H9 (cell line): ENCODE measurements around the gene GABBR2. TPM values are rescaled to one million over a fixed set of nuclear protein-coding genes. Genes with fewer than 3 reads are reported as not detected.

Source experiments
- DNase-seq: peaks from one replicate; pipeline ENCODE4 v3.0.0-alpha.2; 2017
- H2AFZ ChIP-seq: one replicate; pipeline ENCODE4 v1.6.1; 2013; ENCODE audit warnings: mild to moderate bottlenecking, low read length, control low read depth, moderate library complexity
- H2AK5ac ChIP-seq: 2 replicates; pipeline ENCODE4 v1.6.1; 2013; ENCODE audit warnings: low read length, control low read depth, mixed read lengths; ENCODE audit not compliant: insufficient read length
- H2BK120ac ChIP-seq: one replicate; pipeline ENCODE4 v1.6.1; 2013; ENCODE audit warnings: low read depth, mild to moderate bottlenecking, low read length, control low read depth, inconsistent platforms; ENCODE audit not compliant: poor library complexity, severe bottlenecking
- H2BK12ac ChIP-seq: 2 replicates; pipeline ENCODE4 v1.6.1; 2013; ENCODE audit warnings: low read length, control low read depth, mixed read lengths, low read depth; ENCODE audit not compliant: insufficient read length
- H2BK15ac ChIP-seq: 2 replicates; pipeline ENCODE4 v1.6.1; 2013; ENCODE audit warnings: low read depth, low read length, control low read depth
- H2BK20ac ChIP-seq: one replicate; pipeline ENCODE4 v1.6.1; 2013; ENCODE audit warnings: low read depth, mild to moderate bottlenecking, low read length, control low read depth, inconsistent platforms; ENCODE audit not compliant: poor library complexity, severe bottlenecking
- H2BK5ac ChIP-seq: 2 replicates; pipeline ENCODE4 v1.6.1; 2013; ENCODE audit warnings: low read length, control low read depth, mixed read lengths; ENCODE audit not compliant: insufficient read length
- H3K14ac ChIP-seq: 2 replicates; pipeline ENCODE4 v1.6.1; 2013; ENCODE audit warnings: low read length, control low read depth; ENCODE audit not compliant: insufficient read depth
- H3K18ac ChIP-seq: 2 replicates; pipeline ENCODE4 v1.6.1; 2013; ENCODE audit warnings: low read depth, mild to moderate bottlenecking, mixed read lengths, low read length, control low read depth; ENCODE audit not compliant: insufficient read length
- H3K23ac ChIP-seq: 2 replicates; pipeline ENCODE4 v1.6.1; 2013; ENCODE audit warnings: low read length, control low read depth, mixed read lengths, low read depth; ENCODE audit not compliant: insufficient read length
- H3K23me2 ChIP-seq: 2 replicates; pipeline ENCODE4 v1.6.1; 2013; ENCODE audit warnings: low read depth, mild to moderate bottlenecking, mixed read lengths, low read length, control low read depth; ENCODE audit not compliant: insufficient read length, poor library complexity, severe bottlenecking
- H3K27ac ChIP-seq: 2 replicates; pipeline ENCODE4 v1.5.1; 2013; ENCODE audit warnings: low read length, control low read depth, mixed read lengths, low read depth; ENCODE audit not compliant: insufficient read length
- H3K27me3 ChIP-seq: 2 replicates; pipeline ENCODE4 v1.6.1; 2013; ENCODE audit warnings: low read length, control low read depth, inconsistent platforms; ENCODE audit not compliant: insufficient read depth
- H3K4ac ChIP-seq: 2 replicates; pipeline ENCODE4 v1.6.1; 2013; ENCODE audit warnings: low read depth, mild to moderate bottlenecking, control low read depth, inconsistent platforms, low read length, moderate library complexity
- H3K4me1 ChIP-seq: 2 replicates; pipeline ENCODE4 v1.6.1; 2013; ENCODE audit warnings: low read length, control low read depth, inconsistent platforms; ENCODE audit not compliant: insufficient read depth
- H3K4me2 ChIP-seq: 2 replicates; pipeline ENCODE4 v1.6.1; 2013; ENCODE audit warnings: low read length, control low read depth, mixed read lengths; ENCODE audit not compliant: insufficient read length, insufficient read depth
- H3K56ac ChIP-seq: 2 replicates; pipeline ENCODE4 v1.6.1; 2013; ENCODE audit warnings: low read depth, mild to moderate bottlenecking, mixed read lengths, low read length, control low read depth; ENCODE audit not compliant: insufficient read length
- H3K79me1 ChIP-seq: 2 replicates; pipeline ENCODE4 v1.6.1; 2013; ENCODE audit warnings: low read depth, mild to moderate bottlenecking, moderate library complexity, low read length, control low read depth, inconsistent platforms; ENCODE audit not compliant: insufficient read depth, poor library complexity, severe bottlenecking
- H3K79me2 ChIP-seq: 2 replicates; pipeline ENCODE4 v1.6.1; 2013; ENCODE audit warnings: low read length, control low read depth, inconsistent platforms; ENCODE audit not compliant: insufficient read depth
- H3K9ac ChIP-seq: 2 replicates; pipeline ENCODE4 v1.6.1; 2013; ENCODE audit warnings: low read length, control low read depth, mixed read lengths; ENCODE audit not compliant: insufficient read length; ENCODE audit errors: extremely low read depth
- H3K9me3 ChIP-seq: one replicate; pipeline ENCODE4 v1.6.1; 2013; ENCODE audit warnings: low read depth, low read length, inconsistent platforms; ENCODE audit not compliant: control insufficient read depth
- H3T11ph ChIP-seq: one replicate; pipeline ENCODE4 v1.6.1; 2013; ENCODE audit warnings: mild to moderate bottlenecking, low read length, control low read depth, inconsistent platforms
- H4K20me1 ChIP-seq: one replicate; pipeline ENCODE4 v1.6.1; 2013; ENCODE audit not compliant: control insufficient read depth, insufficient read length, insufficient read depth
- H4K5ac ChIP-seq: 2 replicates; pipeline ENCODE4 v1.6.1; 2013; ENCODE audit warnings: low read depth, mild to moderate bottlenecking, mixed read lengths, low read length, control low read depth; ENCODE audit not compliant: insufficient read length
- H4K8ac ChIP-seq: replicated peaks from 2 replicates; pipeline ENCODE4 v1.6.1; 2013; ENCODE audit warnings: low read length, control low read depth, mixed read lengths, low read depth; ENCODE audit not compliant: insufficient read length
- H4K91ac ChIP-seq: 2 replicates; pipeline ENCODE4 v1.6.1; 2013; ENCODE audit warnings: low read depth, mild to moderate bottlenecking, moderate library complexity, mixed read lengths, low read length, control low read depth; ENCODE audit not compliant: insufficient read length
- H3K27ac Mint-ChIP-seq, 3 experiments: 2 replicates in 2 of 3; 3 replicates in 1 of 3; pipeline ENCODE4 v1.8.0; 2020 to 2021; ENCODE audit warnings: mixed read lengths in 3 of 3, mild to moderate bottlenecking in 1 of 3, moderate library complexity in 1 of 3
- H3K27me3 Mint-ChIP-seq: 2 replicates; pipeline ENCODE4 v1.8.0; 2021; ENCODE audit warnings: low read depth, mild to moderate bottlenecking, moderate library complexity, mixed read lengths
- H3K36me3 Mint-ChIP-seq, 3 experiments: 2 replicates in 2 of 3; 3 replicates in 1 of 3; pipeline ENCODE4 v1.8.0; 2020 to 2021; ENCODE audit warnings: low read depth in 3 of 3, mixed read lengths in 3 of 3; ENCODE audit not compliant: insufficient read depth in 1 of 3
- H3K4me1 Mint-ChIP-seq, 2 experiments: 2 replicates each; pipeline ENCODE4 v1.8.0; 2020; ENCODE audit warnings: mixed read lengths in 2 of 2
- H3K4me3 Mint-ChIP-seq, 2 experiments: 2 replicates in 1 of 2; 3 replicates in 1 of 2; pipeline ENCODE4 v1.8.0; 2020 to 2021; ENCODE audit warnings: mild to moderate bottlenecking in 2 of 2, mixed read lengths in 2 of 2, moderate library complexity in 1 of 2
- H3K9me3 Mint-ChIP-seq, 2 experiments: 2 replicates in 1 of 2; 3 replicates in 1 of 2; pipeline ENCODE4 v1.8.0; 2020; ENCODE audit warnings: mild to moderate bottlenecking in 2 of 2, mixed read lengths in 2 of 2, moderate library complexity in 1 of 2
- WGBS: extraction: QIAGEN DNeasy Blood & Tissue Kit; methylation state at CpG from one replicate; pipeline ENCODE4 v1.1.7; 2013; ENCODE audit warnings: missing lambda C conversion rate, low lambda C conversion rate, mixed read lengths; ENCODE audit not compliant: insufficient read length; ENCODE audit errors: extremely low coverage; 5-methylcytosine and 5-hydroxymethylcytosine counted together
- total RNA-seq: library from RNA; stranded (reverse); gene quantifications from 2 replicates; pipeline ENCODE4 v1.2.1, GENCODE V29; 2021
- TF ChIP-seq, protein P1 (sequence below): fragments of 200-600 bp; sonication (generic); conservative IDR thresholded peaks from 3 replicates; pipeline ENCODE4 v1.8.0; 2021; ENCODE audit warnings: antibody characterized with exemption, mild to moderate bottlenecking

GABBR2 gene
- total RNA-seq, 1 experiment from 2014 or later: 0.66 TPM

GRCh38 chr9:98502311-98502975 lies 206.3 kb downstream of the GABBR2 start:
- H2BK5ac ChIP-seq: no peak overlapping the region
- H3K27ac Mint-ChIP-seq: peak overlapping the region in 1 of 3 experiments; percentile 21; a peak in 2 of 7 replicates

More at GRCh38 chr9:98502311-98502975, 206.3 kb downstream of the GABBR2 start:
- H2BK15ac ChIP-seq: no peak overlapping the region
- no peaks in the 10 kb centered on the region for H3K79me2 ChIP-seq
- WGBS: no CpG with 5 or more reads among the region's 6 CpGs
- no peak overlapping the region for H3T11ph ChIP-seq
- H4K20me1 ChIP-seq: no peaks in the 10 kb centered on the region
- no peaks in the 10 kb centered on the region; the same call in 1 of the 2 replicates for H3K27me3 ChIP-seq
- H3K4me1 ChIP-seq: peaks cover 19% of the 10 kb centered on the region
- peak; percentile 24 for DNase-seq
- Mint-ChIP-seq H3K27me3 (peaks cover 29% of the 10 kb centered on the region), H3K36me3 (peaks cover 0 to 5% (median 3%) of the 10 kb centered on the region in 3 experiments; a peak in 4 of 7 replicates), H3K4me3 (no peak overlapping the region), H3K4me1 (peaks cover 35 to 37% of the 10 kb centered on the region in 2 experiments), H3K9me3 (peaks cover 5% of the 10 kb centered on the region in 2 experiments; a peak in 4 of 5 replicates)
- no peak overlapping the region for H2BK12ac ChIP-seq
- H3K9ac ChIP-seq: no peak overlapping the region
- H3K14ac ChIP-seq: no peak overlapping the region; the same call in 1 of the 2 replicates
- no peaks in the 10 kb centered on the region for H3K79me1 ChIP-seq
- H3K4me2 ChIP-seq: no peak overlapping the region
- TF ChIP-seq, protein P1, sequence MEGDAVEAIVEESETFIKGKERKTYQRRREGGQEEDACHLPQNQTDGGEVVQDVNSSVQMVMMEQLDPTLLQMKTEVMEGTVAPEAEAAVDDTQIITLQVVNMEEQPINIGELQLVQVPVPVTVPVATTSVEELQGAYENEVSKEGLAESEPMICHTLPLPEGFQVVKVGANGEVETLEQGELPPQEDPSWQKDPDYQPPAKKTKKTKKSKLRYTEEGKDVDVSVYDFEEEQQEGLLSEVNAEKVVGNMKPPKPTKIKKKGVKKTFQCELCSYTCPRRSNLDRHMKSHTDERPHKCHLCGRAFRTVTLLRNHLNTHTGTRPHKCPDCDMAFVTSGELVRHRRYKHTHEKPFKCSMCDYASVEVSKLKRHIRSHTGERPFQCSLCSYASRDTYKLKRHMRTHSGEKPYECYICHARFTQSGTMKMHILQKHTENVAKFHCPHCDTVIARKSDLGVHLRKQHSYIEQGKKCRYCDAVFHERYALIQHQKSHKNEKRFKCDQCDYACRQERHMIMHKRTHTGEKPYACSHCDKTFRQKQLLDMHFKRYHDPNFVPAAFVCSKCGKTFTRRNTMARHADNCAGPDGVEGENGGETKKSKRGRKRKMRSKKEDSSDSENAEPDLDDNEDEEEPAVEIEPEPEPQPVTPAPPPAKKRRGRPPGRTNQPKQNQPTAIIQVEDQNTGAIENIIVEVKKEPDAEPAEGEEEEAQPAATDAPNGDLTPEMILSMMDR: no peak
- H2BK120ac ChIP-seq: no peak overlapping the region
- H3K23me2 ChIP-seq: no peaks in the 10 kb centered on the region
- no peak overlapping the region for H3K23ac ChIP-seq
- no peak overlapping the region for H4K91ac ChIP-seq
- H2AFZ ChIP-seq: no peak overlapping the region
- H4K8ac ChIP-seq: no peak overlapping the region
- no peak overlapping the region for H3K56ac ChIP-seq
- H3K9me3 ChIP-seq: no peaks in the 10 kb centered on the region
- H3K4ac ChIP-seq: no peak overlapping the region
- no peak overlapping the region for H3K18ac ChIP-seq
- no peak overlapping the region for H2BK20ac ChIP-seq
- H2AK5ac ChIP-seq: no peak overlapping the region
- H4K5ac ChIP-seq: no peak overlapping the region
- no peak overlapping the region for H3K27ac ChIP-seq
